ENCODE data around the gene B4GALT5.
A peak's percentile ranks its signal among the peaks of the same experiment; 100 is the strongest.

B4GALT5 gene

GRCh38 chr20:49685161-49685601 lies 28.5 kb downstream of the B4GALT5 start:
- DNase-seq (ENCODE audit: low read depth in 1 of 2, low spot score in 1 of 2): peak in 1 of 2 experiments; percentile 52
- no peak for TF ChIP-seq CTCF (IDR thresholded peaks at IDR 0.05; ENCODE audit: insufficient read depth, low read length)
- TF ChIP-seq REST (IDR thresholded peaks at IDR 0.05; ENCODE audit: insufficient replicate concordance, low read depth): no peak
- TF ChIP-seq SPI1 (IDR thresholded peaks at IDR 0.05; ENCODE audit: borderline replicate concordance, low read depth): no peak
- TF ChIP-seq POLR2AphosphoS5 (IDR thresholded peaks at IDR 0.05; ENCODE audit: low read depth): peak; percentile 14; the same call in 1 of the 2 replicates
- TF ChIP-seq GABPA (IDR thresholded peaks at IDR 0.05; ENCODE audit: low read depth): no peak
- Histone ChIP-seq H3K27ac (replicated peaks) (peak overlapping the region; percentile 27), H3K4me3 (replicated peaks; ENCODE audit: insufficient read depth, low read length) (no peak overlapping the region), H3K27me3 (ENCODE audit: insufficient read depth, poor library complexity, severe bottlenecking) (no peaks in the 10 kb centered on the region)

GRCh38 chr20:49684335-49684997 lies 29.2 kb downstream of the B4GALT5 start:
- peak in 1 of 2 experiments; percentile 68 for DNase-seq (ENCODE audit: low read depth in 1 of 2, low spot score in 1 of 2)
- peak overlapping the region; percentile 27 for H3K27ac ChIP-seq (replicated peaks)
- no peaks in the 10 kb centered on the region for H3K27me3 ChIP-seq (ENCODE audit: insufficient read depth, poor library complexity, severe bottlenecking)
- H3K4me3 ChIP-seq (replicated peaks; ENCODE audit: insufficient read depth, low read length): no peak overlapping the region
- TF ChIP-seq CTCF (IDR thresholded peaks at IDR 0.05; ENCODE audit: insufficient read depth, low read length): no peak
- TF ChIP-seq POLR2AphosphoS5 (IDR thresholded peaks at IDR 0.05; ENCODE audit: low read depth): peak; percentile 32; the same call in 1 of the 2 replicates
- no peak for TF ChIP-seq SPI1 (IDR thresholded peaks at IDR 0.05; ENCODE audit: borderline replicate concordance, low read depth)
- no peak for TF ChIP-seq GABPA (IDR thresholded peaks at IDR 0.05; ENCODE audit: low read depth)
- no peak for TF ChIP-seq REST (IDR thresholded peaks at IDR 0.05; ENCODE audit: insufficient replicate concordance, low read depth)

- no peak overlapping the region for H3K4me3 ChIP-seq (replicated peaks; ENCODE audit: insufficient read depth, low read length)
- TF ChIP-seq CTCF (IDR thresholded peaks at IDR 0.05; ENCODE audit: insufficient read depth, low read length) (no peak), GABPA (IDR thresholded peaks at IDR 0.05; ENCODE audit: low read depth) (no peak), SPI1 (IDR thresholded peaks at IDR 0.05; ENCODE audit: borderline replicate concordance, low read depth) (no peak)
- DNase-seq (ENCODE audit: low read depth in 1 of 2, low spot score in 1 of 2): no peak
- H3K27ac ChIP-seq (replicated peaks): peak overlapping the region; percentile 24; the same call in 1 of the 2 replicates
- no peaks in the 10 kb centered on the region for H3K27me3 ChIP-seq (ENCODE audit: insufficient read depth, poor library complexity, severe bottlenecking)
Measured at GRCh38 chr20:49682798-49683197, 30.9 kb downstream of the B4GALT5 start.
